Thoracic aorta (tissue), 2 donors: ENCODE data around the gene DCC. TPM values are rescaled to one million over a fixed set of nuclear protein-coding genes. Genes with fewer than 3 reads are reported as not detected.

Experiments
- ATAC-seq: fragments of 150-250 bp; one replicate; pipeline ENCODE4 v1.8.0; 2017; ENCODE audit warnings: low read depth; ENCODE audit not compliant: insufficient number of reproducible peaks, low FRiP score
- DNase-seq: peaks from one replicate; pipeline ENCODE4 v3.0.0-alpha.2; 2020; ENCODE audit warnings: low spot score
- H3K27ac ChIP-seq, 2 donors: fragments of 200-600 bp; sonication (generic); 1 replicate in 1 of 2; 2 replicates in 1 of 2; pipeline ENCODE4 v1.5.1; 2016; ENCODE audit warnings: mild to moderate bottlenecking in 2 of 2, moderate library complexity in 2 of 2
- H3K27me3 ChIP-seq: fragments of 200-600 bp; sonication (generic); replicated peaks from 2 replicates; pipeline ENCODE4 v1.6.0; 2016; ENCODE audit warnings: mild to moderate bottlenecking; ENCODE audit not compliant: insufficient read depth
- H3K36me3 ChIP-seq: fragments of 200-600 bp; sonication (generic); one replicate; pipeline ENCODE4 v1.5.1; 2016
- H3K4me1 ChIP-seq, 2 donors: fragments of 200-600 bp; sonication (generic); 1 replicate in 1 of 2; 2 replicates in 1 of 2; pipeline versions ENCODE4 v1.5.1 to v1.6.0; 2016; ENCODE audit warnings: low read depth in 2 of 2, mild to moderate bottlenecking in 1 of 2; ENCODE audit not compliant: control insufficient read depth in 1 of 2
- H3K4me3 ChIP-seq: fragments of 200-600 bp; sonication (generic); 2 replicates; pipeline ENCODE4 v1.5.1; 2016; ENCODE audit warnings: mild to moderate bottlenecking
- H3K9me3 ChIP-seq: fragments of 200-600 bp; sonication (generic); 2 replicates; pipeline ENCODE4 v1.5.1; 2016
- total RNA-seq, 2 donors: library from RNA; depleted of rRNA; stranded (reverse); fragments of >200 nt; gene quantifications; one replicate each; pipeline versions ENCODE4 v1.1.0 to v1.2.3, GENCODE V29; 2016
- TF ChIP-seq, protein P1 (sequence below): fragments of 200-600 bp; sonication (generic); IDR thresholded peaks from one replicate; pipeline ENCODE4 v1.5.1; 2019; ENCODE audit warnings: antibody characterized with exemption

DCC gene
- total RNA-seq, 2 donors from 2014 or later = not detected

- no peak overlapping the region for H3K27ac ChIP-seq
- no peaks in the 10 kb centered on the region for H3K9me3 ChIP-seq
- H3K4me3 ChIP-seq = no peak overlapping the region
- no peaks in the 10 kb centered on the region for H3K36me3 ChIP-seq
- TF ChIP-seq, protein P1, sequence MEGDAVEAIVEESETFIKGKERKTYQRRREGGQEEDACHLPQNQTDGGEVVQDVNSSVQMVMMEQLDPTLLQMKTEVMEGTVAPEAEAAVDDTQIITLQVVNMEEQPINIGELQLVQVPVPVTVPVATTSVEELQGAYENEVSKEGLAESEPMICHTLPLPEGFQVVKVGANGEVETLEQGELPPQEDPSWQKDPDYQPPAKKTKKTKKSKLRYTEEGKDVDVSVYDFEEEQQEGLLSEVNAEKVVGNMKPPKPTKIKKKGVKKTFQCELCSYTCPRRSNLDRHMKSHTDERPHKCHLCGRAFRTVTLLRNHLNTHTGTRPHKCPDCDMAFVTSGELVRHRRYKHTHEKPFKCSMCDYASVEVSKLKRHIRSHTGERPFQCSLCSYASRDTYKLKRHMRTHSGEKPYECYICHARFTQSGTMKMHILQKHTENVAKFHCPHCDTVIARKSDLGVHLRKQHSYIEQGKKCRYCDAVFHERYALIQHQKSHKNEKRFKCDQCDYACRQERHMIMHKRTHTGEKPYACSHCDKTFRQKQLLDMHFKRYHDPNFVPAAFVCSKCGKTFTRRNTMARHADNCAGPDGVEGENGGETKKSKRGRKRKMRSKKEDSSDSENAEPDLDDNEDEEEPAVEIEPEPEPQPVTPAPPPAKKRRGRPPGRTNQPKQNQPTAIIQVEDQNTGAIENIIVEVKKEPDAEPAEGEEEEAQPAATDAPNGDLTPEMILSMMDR = no peak
- no peaks in the 10 kb centered on the region for H3K27me3 ChIP-seq
- DNase-seq (no peak), ATAC-seq (no peak)
- H3K4me1 ChIP-seq = no peaks in the 10 kb centered on the region
Measured at GRCh38 chr18:53134711-53135110, 794.7 kb downstream of the DCC start.

DNA sequence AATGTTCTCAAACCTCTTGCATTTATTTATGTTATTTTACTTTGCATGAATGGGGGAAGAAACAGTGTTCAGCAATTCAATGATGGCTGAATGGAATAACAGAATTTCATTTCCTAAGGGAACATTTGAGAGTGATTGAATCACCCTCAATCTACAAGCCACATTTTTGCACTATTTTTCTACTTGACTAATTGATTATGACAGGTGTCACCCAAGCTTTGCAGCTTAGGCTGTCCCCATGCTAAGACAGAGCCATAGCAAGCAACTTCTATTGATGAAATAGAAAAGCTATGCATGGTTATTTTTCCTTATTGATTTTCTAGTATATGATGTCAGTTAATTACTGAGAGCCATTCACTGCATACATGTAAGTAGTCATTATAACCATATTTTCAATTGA is 795.7 kb downstream of the DCC start:
- ATAC-seq = no peak
- H3K4me1 ChIP-seq = no peaks in the 10 kb centered on the region
- TF ChIP-seq, protein P1 = no peak
- no peaks in the 10 kb centered on the region for H3K9me3 ChIP-seq
- no peak overlapping the region for H3K27ac ChIP-seq
- no peaks in the 10 kb centered on the region for H3K27me3 ChIP-seq
- no peak overlapping the region for H3K4me3 ChIP-seq
- H3K36me3 ChIP-seq = no peaks in the 10 kb centered on the region
- DNase-seq = no peak

- H3K27me3 ChIP-seq = no peaks in the 10 kb centered on the region
- no peak overlapping the region for H3K4me3 ChIP-seq
- H3K4me1 ChIP-seq = no peaks in the 10 kb centered on the region
- H3K9me3 ChIP-seq = no peaks in the 10 kb centered on the region
- TF ChIP-seq, protein P1 = no peak
- DNase-seq (no peak), ATAC-seq (no peak)
- no peak overlapping the region for H3K27ac ChIP-seq
- H3K36me3 ChIP-seq = no peaks in the 10 kb centered on the region
Measured at GRCh38 chr18:53139746-53140500, 799.9 kb downstream of the DCC start.

DNA sequence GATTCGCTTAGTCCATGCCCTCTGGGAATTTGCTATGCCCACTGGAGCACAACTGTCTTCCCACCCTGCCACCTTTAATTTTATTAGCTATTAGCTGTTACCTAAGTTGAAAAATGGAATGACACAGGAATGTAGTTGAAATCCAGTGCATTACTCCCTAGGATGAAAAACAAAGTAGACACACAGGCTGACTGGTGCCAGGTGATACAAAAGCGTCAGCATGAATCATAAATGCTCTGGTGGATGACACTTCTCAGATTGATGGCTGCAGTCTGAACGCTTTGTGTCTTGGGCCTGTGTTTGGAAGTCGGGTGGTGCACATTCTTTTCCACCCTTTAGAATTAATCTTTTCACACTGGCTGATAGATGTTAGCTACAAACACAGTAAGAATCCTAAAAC is 802.0 kb downstream of the DCC start:
- Histone ChIP-seq H3K27me3 (no peaks in the 10 kb centered on the region), H3K36me3 (no peaks in the 10 kb centered on the region), H3K27ac (no peak overlapping the region), H3K4me1 (no peaks in the 10 kb centered on the region), H3K4me3 (no peak overlapping the region), H3K9me3 (no peaks in the 10 kb centered on the region)
- DNase-seq (no peak), ATAC-seq (no peak)
- TF ChIP-seq, protein P1 = no peak

DNA sequence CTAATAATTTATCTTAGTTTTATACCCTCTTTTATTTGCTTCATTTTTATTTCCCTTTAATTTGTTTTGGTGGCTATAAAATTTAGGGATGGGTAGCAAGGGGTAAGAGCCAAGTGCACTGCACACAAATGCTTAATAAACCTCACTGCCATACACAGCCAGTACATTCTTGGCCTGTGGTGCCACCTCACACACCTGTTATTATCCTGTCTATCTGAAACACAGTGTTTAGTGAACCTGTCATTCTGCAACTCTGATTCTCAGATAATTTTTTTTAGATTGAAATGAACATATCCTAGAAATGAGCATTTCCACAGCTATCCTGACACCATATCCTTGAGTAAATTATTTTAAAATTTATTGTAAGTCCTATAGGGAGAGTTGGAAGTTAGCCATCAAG is 807.5 kb downstream of the DCC start:
- H3K36me3 ChIP-seq = no peaks in the 10 kb centered on the region
- no peaks in the 10 kb centered on the region for H3K4me1 ChIP-seq
- DNase-seq = no peak
- H3K27ac ChIP-seq = no peak overlapping the region
- TF ChIP-seq, protein P1 = no peak
- no peak overlapping the region for H3K4me3 ChIP-seq
- H3K27me3 ChIP-seq = no peaks in the 10 kb centered on the region
- no peaks in the 10 kb centered on the region for H3K9me3 ChIP-seq
- no peak for ATAC-seq
